HEK293T (cell line): ENCODE results near the gene CHST3.

Source experiments
- CTCF ChIA-PET: fragments of 350-600 bp; formaldehyde crosslinking; extraction: SDS; loops from one replicate; lab custom pipeline; 2021; ENCODE audit warnings: antibody characterized with exemption, inconsistent platforms; lab: Yijun Ruan, JAX
- POLR2A ChIA-PET: fragments of 350-600 bp; formaldehyde crosslinking; extraction: SDS; loops from one replicate; lab custom pipeline; 2020; ENCODE audit warnings: antibody characterized with exemption, inconsistent platforms; lab: Yijun Ruan, JAX
- DNase-seq: peaks from one replicate; pipeline ENCODE4 v3.0.0; 2012; ENCODE audit warnings: mixed read lengths; ENCODE audit errors: extremely low spot score
- ARNT ChIP-seq: fragments of 450-650 bp; IDR thresholded peaks from 2 replicates; pipeline ENCODE4 v1.6.1; 2017; ENCODE audit warnings: mild to moderate bottlenecking
- BHLHE40 ChIP-seq: fragments of 450-650 bp; IDR thresholded peaks from 2 replicates; pipeline ENCODE4 v1.6.1; 2016; ENCODE audit warnings: mild to moderate bottlenecking, moderate library complexity, borderline replicate concordance
- CTBP1 ChIP-seq: fragments of 450-650 bp; IDR thresholded peaks from 2 replicates; pipeline ENCODE4 v1.6.1; 2016; ENCODE audit warnings: borderline replicate concordance
- ELF4 ChIP-seq: fragments of 450-650 bp; IDR thresholded peaks from 2 replicates; pipeline ENCODE4 v1.6.1; 2017; ENCODE audit warnings: antibody characterized with exemption
- FOXA1 ChIP-seq: fragments of 450-650 bp; IDR thresholded peaks from 2 replicates; pipeline ENCODE4 v1.6.1; 2016; ENCODE audit warnings: mild to moderate bottlenecking
- FOXK2 ChIP-seq: fragments of 450-650 bp; IDR thresholded peaks from 2 replicates; pipeline ENCODE4 v1.6.1; 2016; ENCODE audit warnings: mild to moderate bottlenecking
- FOXM1 ChIP-seq: fragments of 450-650 bp; IDR thresholded peaks from 2 replicates; pipeline ENCODE4 v1.6.1; 2017; ENCODE audit warnings: mild to moderate bottlenecking, borderline replicate concordance
- HDGF ChIP-seq: fragments of 450-650 bp; IDR thresholded peaks from 2 replicates; pipeline ENCODE4 v1.6.1; 2017; ENCODE audit warnings: antibody characterized with exemption, borderline replicate concordance
- L3MBTL2 ChIP-seq: fragments of 450-650 bp; conservative IDR thresholded peaks from 2 replicates; pipeline ENCODE4 v1.6.1; 2016; ENCODE audit warnings: mild to moderate bottlenecking
- LEF1 ChIP-seq: fragments of 450-650 bp; IDR thresholded peaks from 2 replicates; pipeline ENCODE4 v1.6.1; 2017; ENCODE audit warnings: mild to moderate bottlenecking, borderline replicate concordance
- NFRKB ChIP-seq: fragments of 450-650 bp; IDR thresholded peaks from 2 replicates; pipeline ENCODE4 v1.6.1; 2016; ENCODE audit warnings: mild to moderate bottlenecking, moderate library complexity
- SP1 ChIP-seq: fragments of 450-650 bp; IDR thresholded peaks from 2 replicates; pipeline ENCODE4 v1.6.1; 2017
- SUZ12 ChIP-seq: fragments of 450-650 bp; IDR thresholded peaks from 2 replicates; pipeline ENCODE4 v1.6.1; 2016; ENCODE audit warnings: mild to moderate bottlenecking
- TARDBP ChIP-seq: fragments of 450-650 bp; IDR thresholded peaks from 2 replicates; pipeline ENCODE4 v1.6.1; 2016
- ZNF384 ChIP-seq: fragments of 450-650 bp; IDR thresholded peaks from 2 replicates; pipeline ENCODE4 v1.6.1; 2016
- TF ChIP-seq, protein P1 (sequence below): fragments of 450-650 bp; IDR thresholded peaks from 2 replicates; pipeline ENCODE4 v1.6.1; 2016

Gene CHST3

DNA sequence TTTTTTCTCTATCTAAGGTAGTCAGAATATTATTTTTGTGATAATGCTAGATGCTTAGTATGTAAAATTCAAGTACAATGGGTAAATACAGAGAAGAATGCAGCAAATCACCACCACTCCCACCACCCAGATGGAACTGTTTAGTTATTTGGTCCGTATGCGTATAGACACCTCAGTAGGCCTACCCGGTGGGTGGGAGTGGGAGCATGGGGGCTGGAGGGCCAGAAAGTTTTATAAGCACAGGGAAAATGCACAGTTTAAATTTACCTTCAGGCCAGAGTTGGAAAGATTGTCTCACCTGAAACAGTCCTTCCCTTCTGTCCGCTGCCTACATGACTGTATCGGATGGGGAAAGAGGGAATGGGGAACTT is 15.5 kb downstream of the CHST3 start:
- ChIA-PET CTCF (no interaction called here), POLR2A (no interaction called here)
- no peak for DNase-seq
- no peak for TF ChIP-seq L3MBTL2
- TF ChIP-seq CTBP1 = no peak

DNA sequence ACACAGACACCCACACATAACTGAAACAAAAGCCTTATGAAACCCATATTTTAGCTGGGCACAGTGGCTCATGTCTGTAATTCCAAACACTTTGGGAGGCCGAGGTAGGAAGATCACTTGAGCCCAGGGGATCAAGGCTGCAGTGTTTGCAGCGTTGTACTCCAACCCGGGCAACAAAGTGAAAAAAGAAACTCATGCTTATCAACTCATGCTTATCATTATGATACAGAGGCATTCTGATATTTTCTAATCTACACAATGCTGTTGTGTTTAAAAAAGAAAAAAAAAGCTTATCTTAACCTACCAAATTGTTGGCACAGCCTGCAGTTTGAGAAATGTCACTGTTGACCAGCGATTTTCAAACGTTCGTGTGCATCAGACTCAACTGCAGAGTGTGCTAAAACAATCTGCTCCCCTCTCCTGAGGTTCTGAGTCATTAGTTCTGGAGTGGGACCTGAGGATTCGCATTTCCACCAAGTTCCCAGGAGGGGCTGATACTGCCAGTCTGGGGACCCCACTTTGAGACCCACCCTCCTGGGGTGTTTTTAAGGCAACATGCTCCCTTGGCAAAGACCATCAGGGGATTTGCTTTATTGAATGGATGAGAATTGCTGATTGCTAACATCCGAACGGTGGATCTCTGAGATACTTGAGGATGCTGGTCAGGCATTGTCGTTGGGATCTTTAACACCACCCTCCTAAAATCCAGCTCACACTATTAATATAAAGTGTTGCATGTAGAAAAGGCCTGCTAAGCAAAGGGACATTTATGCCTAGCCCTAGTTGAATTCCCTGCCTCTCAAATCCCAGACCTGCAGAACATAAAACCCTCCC is 16.2 kb downstream of the CHST3 start:
- CTCF ChIA-PET = interaction anchor here (0.6 kb wide), 1 partner anchor 350 kb away, joined by 6 read pairs; no protein-coding TSS in a partner anchor

DNA sequence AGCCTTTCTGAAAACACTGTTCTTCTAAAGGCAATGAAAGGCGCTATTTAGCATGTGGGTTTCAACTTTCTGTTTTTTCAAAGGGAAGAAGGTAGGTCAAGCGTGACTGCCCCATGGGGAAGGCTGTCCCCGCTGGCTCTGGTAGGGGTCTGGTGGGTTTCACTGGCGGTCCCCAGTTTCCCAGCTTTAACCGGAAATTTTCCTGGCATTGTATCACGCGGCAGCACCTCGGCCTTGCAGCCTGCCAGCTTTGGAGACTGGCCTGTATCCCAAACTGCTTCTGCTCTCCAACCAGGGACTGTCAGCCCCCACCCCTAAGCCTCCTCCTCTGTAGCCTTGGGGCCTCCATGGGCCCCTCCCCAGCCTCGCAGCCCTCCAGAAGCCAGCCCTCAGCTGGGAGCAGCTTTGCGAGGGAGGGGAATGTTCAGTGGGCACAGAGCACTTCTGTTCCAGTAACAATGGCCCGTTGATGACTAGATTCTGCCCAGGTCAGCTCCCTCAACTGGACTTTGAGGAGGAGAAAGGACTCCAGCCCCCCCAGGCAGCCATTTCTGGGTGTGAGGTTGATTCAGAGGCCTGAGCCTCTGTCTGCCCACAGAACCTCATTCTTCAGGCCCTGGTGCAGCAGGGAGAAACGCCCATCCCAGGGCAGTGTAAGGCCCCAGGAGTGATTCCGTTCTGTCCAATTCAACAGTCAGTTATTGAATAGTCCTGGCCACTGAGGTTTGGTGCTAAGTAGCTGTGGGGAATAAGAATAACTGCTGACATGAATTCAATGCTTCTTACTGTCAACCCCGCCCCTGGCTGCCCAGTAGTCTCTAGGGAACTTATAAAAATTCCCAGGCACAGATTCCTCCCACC is 17.1 kb downstream of the CHST3 start:
- CTCF ChIA-PET = interaction anchor here (1.3 kb wide), 1 partner anchor 24 kb away, joined by 3 read pairs; no protein-coding TSS in a partner anchor

More for the DNA sequence above, 16.2 kb downstream of the CHST3 start:
- POLR2A ChIA-PET = no interaction called here
- no peak for TF ChIP-seq FOXM1
- no peak for TF ChIP-seq HDGF
- no peak for TF ChIP-seq BHLHE40
- TF ChIP-seq NFRKB = no peak
- no peak for TF ChIP-seq ZNF384
- no peak for TF ChIP-seq FOXA1
- no peak for TF ChIP-seq ARNT
- TF ChIP-seq TARDBP = no peak
- TF ChIP-seq ELF4 = no peak
- no peak for TF ChIP-seq CTBP1
- no peak for TF ChIP-seq L3MBTL2
- TF ChIP-seq SUZ12 = no peak
- DNase-seq = no peak

DNA sequence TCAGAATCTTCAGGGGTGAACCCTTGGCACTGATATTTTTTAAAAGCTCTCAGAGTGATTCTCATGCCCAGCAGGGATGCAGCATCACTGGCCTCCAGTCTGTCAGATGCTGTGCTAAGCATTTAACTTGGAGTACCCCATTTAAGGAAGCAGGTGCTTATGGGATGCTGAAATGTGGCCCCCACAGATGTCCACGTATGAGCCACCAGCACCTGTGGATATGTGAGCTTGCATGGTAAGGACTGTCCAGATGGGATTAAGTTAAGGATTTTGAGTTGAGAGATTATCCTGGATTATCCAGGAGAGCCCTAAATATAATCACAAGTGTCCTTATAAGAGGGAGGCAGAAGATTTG is 17.7 kb downstream of the CHST3 start:
- TF ChIP-seq SUZ12 = no peak
- POLR2A ChIA-PET = no interaction called here
- no peak for DNase-seq
- CTCF ChIA-PET = interaction anchor here (1.3 kb wide), 1 partner anchor 25 kb away, joined by 3 read pairs; no protein-coding TSS in a partner anchor

More for the DNA sequence above, 17.1 kb downstream of the CHST3 start:
- POLR2A ChIA-PET = no interaction called here
- TF ChIP-seq SP1 (no peak), BHLHE40 (no peak), ZNF384 (no peak), SUZ12 (no peak), CTBP1 (no peak), ARNT (no peak), FOXA1 (no peak), ELF4 (no peak)
- TF ChIP-seq, protein P1, sequence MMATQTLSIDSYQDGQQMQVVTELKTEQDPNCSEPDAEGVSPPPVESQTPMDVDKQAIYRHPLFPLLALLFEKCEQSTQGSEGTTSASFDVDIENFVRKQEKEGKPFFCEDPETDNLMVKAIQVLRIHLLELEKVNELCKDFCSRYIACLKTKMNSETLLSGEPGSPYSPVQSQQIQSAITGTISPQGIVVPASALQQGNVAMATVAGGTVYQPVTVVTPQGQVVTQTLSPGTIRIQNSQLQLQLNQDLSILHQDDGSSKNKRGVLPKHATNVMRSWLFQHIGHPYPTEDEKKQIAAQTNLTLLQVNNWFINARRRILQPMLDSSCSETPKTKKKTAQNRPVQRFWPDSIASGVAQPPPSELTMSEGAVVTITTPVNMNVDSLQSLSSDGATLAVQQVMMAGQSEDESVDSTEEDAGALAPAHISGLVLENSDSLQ = no peak
- no peak for DNase-seq

DNA sequence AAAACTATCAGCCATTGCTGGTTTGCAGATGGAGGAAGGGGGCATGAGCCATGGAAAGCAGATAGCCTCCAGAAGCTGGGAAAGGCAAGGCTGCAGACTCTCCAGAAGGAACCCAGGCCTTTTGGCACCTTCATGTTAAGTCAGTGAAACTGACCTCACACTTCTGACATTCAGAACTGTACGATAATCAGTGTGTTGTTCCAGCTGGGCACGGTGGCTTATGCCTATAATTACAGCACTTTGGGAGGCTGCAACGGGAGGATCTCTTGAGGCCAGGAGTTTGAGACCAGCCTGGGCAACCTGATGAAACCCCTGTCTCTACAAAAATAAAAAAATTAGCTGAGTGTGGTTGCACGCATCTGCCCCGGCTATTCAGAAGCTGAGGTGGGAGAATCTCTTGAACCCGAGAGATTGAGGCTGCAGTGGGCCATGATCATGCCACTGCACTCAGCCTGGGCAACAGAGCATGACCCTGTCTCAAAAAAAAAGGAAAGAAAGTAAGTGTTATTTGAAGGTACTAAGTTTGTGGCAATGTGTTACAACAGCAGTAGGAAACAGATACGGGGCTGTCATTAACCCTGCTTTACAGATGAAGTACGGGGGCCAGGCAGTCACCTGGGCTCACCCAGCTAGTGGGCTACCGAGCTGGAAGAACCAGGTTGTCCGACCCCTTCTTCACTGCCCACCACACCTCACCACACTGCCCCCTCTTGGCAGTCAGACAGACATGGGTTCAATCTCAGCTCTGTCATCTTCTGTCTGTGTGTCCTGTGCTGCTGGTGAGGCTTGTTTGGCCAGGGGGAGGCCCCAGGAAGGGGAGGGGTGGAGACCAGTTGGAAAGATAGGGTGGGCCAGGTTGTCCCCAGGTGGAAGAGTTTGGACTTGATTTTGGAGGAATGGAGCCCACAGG is 18.3 kb downstream of the CHST3 start:
- DNase-seq = no peak
- ChIA-PET POLR2A (no interaction called here), CTCF (interaction anchor here (0.6 to 1.3 kb wide), 6 partner anchors 15 to 508 kb away, joined by 3 to 4 read pairs (median 3); no protein-coding TSS in a partner anchor)
- TF ChIP-seq LEF1 = no peak
- TF ChIP-seq BHLHE40 = no peak
- TF ChIP-seq, protein P1 = no peak
- TF ChIP-seq FOXM1 = no peak
- TF ChIP-seq ELF4 = no peak
- TF ChIP-seq CTBP1 = no peak
- TF ChIP-seq NFRKB = no peak
- TF ChIP-seq TARDBP = no peak
- TF ChIP-seq FOXK2 = no peak
- TF ChIP-seq ZNF384 = no peak
- TF ChIP-seq SUZ12 = no peak
- TF ChIP-seq SP1 = no peak
- no peak for TF ChIP-seq FOXA1
- TF ChIP-seq ARNT = no peak
- no peak for TF ChIP-seq HDGF
- TF ChIP-seq L3MBTL2 = no peak

DNA sequence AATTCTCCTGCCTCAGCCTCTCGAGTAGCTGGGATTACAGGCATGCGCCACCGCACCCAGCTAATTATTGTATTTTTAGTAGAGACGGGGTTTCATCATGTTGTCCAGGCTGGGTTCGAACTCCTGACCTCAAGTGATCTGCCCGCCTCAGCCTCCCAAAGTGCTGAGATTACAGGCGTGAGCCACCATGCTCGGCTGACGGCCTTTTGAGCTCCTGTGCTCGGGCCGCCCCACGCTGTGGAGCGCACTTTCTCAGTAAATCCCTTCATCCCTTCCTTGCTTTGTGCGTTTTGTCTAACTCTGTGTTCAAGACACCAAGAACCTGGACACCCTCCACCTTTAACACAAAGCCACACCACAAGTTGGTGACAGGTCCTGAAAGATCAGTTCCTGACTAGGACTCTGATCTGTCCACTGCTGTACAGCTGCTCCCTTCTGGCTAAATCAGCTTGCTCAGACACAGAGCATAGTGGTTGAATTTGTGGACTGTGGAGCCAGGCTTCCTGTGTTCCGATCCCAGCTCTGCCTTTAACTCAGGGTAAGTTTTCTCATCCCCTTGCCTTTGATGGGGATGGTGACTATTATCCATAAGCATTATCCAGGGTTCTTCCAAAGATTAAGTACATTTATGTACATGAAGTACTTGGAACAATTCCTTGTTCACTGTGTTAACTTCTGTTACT is 20.1 kb downstream of the CHST3 start:
- TF ChIP-seq ZNF384 = no peak
- no peak for TF ChIP-seq L3MBTL2
- TF ChIP-seq BHLHE40 = no peak
- no peak for TF ChIP-seq LEF1
- no peak for TF ChIP-seq FOXA1
- no peak for TF ChIP-seq ARNT
- TF ChIP-seq, protein P1 = no peak
- no peak for TF ChIP-seq FOXK2
- no peak for TF ChIP-seq CTBP1
- TF ChIP-seq FOXM1 = no peak
- TF ChIP-seq ELF4 = no peak
- TF ChIP-seq SP1 = no peak
- TF ChIP-seq NFRKB = no peak
- TF ChIP-seq TARDBP = no peak
- no peak for TF ChIP-seq SUZ12
- TF ChIP-seq HDGF = no peak
- ChIA-PET CTCF (interaction anchor here (1.0 to 2.0 kb wide), 2 partner anchors 10 to 64 kb away, joined by 4 to 5 read pairs; no protein-coding TSS in a partner anchor), POLR2A (no interaction called here)
- no peak for DNase-seq
